Activated T-cell treated with anti-CD3 and anti-CD28 coated beads, Interleukin-2, amount 50 U/mL, for 72 hours (primary cell): ENCODE results near the gene DHRSX. TPM values are rescaled to one million over a fixed set of nuclear protein-coding genes. Genes with fewer than 3 reads are reported as not detected.
"Not testable (repeated sequence)": the region's sequence is repeated elsewhere in the genome, so short reads cannot be mapped to it uniquely, and the experiment has no call there.

Experiments used
- ATAC-seq, 2 donors: fragments of 150-1000 bp; cut with Tn5 transposase; replicated peaks in 1 of 2; 2 replicates each; pipeline ENCODE4 v1.10.0; 2021; ENCODE audit warnings: moderate library complexity in 2 of 2, mild to moderate bottlenecking in 1 of 2
- DNase-seq, 2 donors: peaks; one replicate each; pipeline ENCODE4 v3.0.0; 2021 to 2022; ENCODE audit warnings: mixed read lengths in 1 of 2
- H3K27ac Mint-ChIP-seq: one replicate; pipeline ENCODE4 v1.8.0; 2022; ENCODE audit warnings: mild to moderate bottlenecking, moderate library complexity, mixed read lengths
- H3K27me3 Mint-ChIP-seq: one replicate; pipeline ENCODE4 v1.8.0; 2022; ENCODE audit warnings: low read depth, mixed read lengths
- H3K36me3 Mint-ChIP-seq, 2 donors: one replicate each; pipeline ENCODE4 v1.8.0; 2022; ENCODE audit warnings: mixed read lengths in 2 of 2, mild to moderate bottlenecking in 1 of 2; ENCODE audit not compliant: insufficient read depth in 2 of 2
- H3K4me1 Mint-ChIP-seq: one replicate; pipeline ENCODE4 v1.8.0; 2022; ENCODE audit warnings: low read depth, mixed read lengths
- H3K4me3 Mint-ChIP-seq, 2 donors: one replicate each; pipeline ENCODE4 v1.8.0; 2022; ENCODE audit warnings: mild to moderate bottlenecking in 2 of 2, mixed read lengths in 2 of 2, moderate library complexity in 2 of 2
- H3K9me3 Mint-ChIP-seq, 2 donors: one replicate each; pipeline ENCODE4 v1.8.0; 2022; ENCODE audit warnings: mixed read lengths in 2 of 2
- total RNA-seq, 2 donors: library from RNA; stranded (reverse); gene quantifications; one replicate each; pipeline ENCODE4 v1.2.3, GENCODE V29; 2022

The DHRSX gene
- total RNA-seq, 2 donors from 2014 or later: 24.0 to 26.0 TPM

DNA sequence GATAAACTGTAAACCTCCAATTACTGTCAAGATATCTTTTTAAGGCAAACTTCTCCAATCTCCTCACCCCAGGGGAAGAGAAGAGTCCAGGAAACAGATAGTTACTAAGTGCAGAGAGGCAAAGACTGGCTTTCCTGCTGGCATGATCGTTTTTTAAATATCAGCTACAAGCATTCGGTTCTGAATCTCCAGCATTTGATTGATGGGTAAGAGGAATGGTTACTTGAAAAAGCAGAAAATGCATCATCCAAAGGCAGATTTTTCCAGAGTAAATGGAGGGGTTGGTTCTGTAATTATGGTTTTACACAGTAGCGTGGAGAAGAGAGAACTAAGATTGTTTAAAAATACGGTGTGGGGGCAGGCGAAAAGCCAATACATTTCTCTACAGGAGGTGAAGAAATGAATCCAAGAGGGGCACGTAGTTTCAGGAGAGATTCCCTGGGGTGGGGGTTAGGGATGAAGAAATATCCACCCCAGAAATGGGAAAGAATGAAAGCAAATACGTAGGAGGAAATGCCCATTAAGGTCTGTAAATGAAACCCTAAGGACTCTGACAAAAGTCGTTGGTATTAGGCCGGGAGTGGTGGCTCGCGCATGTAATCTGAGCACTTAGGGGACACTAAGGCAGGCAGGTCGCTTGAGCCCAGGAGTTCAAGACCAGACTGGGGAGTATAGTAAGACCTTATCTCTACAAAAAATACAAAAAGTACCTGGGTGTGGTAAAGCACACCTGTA lies 248.3 kb downstream of the DHRSX start:
- Mint-ChIP-seq H3K4me3 (no peak overlapping the region), H3K9me3 (peaks cover 0 to 13% of the 10 kb centered on the region in 2 donors), H3K27me3 (no peaks in the 10 kb centered on the region), H3K27ac (peak overlapping the region; percentile 38), H3K4me1 (no peaks in the 10 kb centered on the region), H3K36me3 (peaks cover 17 to 22% of the 10 kb centered on the region in 2 donors)
- DNase-seq (no peak), ATAC-seq (no peak)

DNA sequence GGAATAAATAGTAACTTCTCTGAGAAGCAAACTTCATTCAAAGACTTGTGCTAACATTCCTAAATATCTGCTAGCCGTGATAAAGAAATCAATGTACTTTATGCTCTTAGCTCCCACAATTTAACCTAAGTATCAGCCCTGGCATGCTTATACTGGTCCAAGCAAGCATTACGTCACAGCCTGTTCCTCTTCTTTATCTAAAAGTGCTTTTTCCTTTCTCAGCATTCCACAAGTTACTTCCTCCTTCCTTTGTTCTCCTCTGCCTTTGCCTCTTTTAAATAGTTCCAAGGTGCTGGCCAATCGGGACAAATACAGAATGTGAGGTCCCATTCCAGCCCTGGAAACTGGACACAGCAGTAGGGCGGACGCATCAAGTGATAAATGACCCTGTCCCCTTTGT lies 249.6 kb downstream of the DHRSX start:
- Mint-ChIP-seq H3K36me3 (peaks cover 16 to 21% of the 10 kb centered on the region in 2 donors), H3K4me1 (no peaks in the 10 kb centered on the region), H3K4me3 (no peak overlapping the region), H3K27me3 (no peaks in the 10 kb centered on the region), H3K9me3 (peaks cover 0 to 11% of the 10 kb centered on the region in 2 donors), H3K27ac (no peak overlapping the region)
- ATAC-seq (no peak), DNase-seq (no peak)

DNA sequence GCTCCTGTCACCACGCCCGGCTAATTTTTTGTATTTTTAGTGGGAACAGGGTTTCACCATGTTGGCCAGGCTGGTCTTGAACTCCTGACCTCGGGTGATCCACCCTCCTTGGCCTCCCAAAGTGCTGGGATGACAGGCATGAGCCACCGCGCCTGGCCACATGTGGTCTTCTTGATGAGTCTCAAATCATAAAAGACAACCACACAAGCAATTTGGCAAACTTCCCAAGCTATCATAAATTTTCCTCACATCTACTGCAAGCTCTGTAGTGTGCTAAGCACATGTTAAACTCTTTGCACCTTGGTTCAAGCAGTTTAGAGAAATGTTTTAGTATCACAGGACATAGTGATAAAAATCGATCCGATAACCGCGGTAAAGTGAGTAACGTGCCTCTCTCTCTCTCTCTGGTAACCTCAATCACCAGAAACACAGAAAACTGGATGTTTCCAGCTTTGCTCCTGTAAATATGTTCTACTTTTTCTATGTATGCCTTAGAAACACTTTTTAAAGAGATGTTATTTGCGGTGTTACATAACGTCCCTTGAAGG lies 256.8 kb downstream of the DHRSX start:
- ATAC-seq: no peak
- H3K36me3 Mint-ChIP-seq: peaks cover 8 to 34% of the 10 kb centered on the region in 2 donors
- peaks cover 0 to 8% of the 10 kb centered on the region in 2 donors for H3K9me3 Mint-ChIP-seq

DNA sequence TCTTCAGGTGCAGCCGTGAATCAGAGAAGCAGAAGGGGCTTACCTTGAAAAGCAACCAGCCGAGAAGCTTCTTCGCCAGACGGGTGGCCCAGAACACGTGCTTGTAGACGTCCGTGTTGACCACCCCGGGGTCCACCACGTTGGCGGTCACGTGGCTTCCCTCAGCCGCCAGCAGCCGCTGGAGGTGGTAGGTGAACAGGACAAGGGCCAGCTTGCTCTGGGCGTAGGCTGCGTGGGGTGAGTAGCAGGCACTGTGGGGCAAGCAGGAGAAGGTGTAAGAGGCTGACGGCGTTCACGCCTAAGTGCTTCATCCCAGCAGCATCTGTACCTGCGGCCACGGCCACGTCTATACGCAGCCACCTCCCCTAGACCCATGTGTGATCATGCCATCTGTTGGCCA lies 257.8 kb downstream of the DHRSX start:
- DNase-seq (no peak), ATAC-seq (no peak)
- no peaks in the 10 kb centered on the region for H3K27me3 Mint-ChIP-seq
- H3K4me3 Mint-ChIP-seq: no peak overlapping the region
- H3K27ac Mint-ChIP-seq: no peak overlapping the region
- H3K36me3 Mint-ChIP-seq: peaks cover 5 to 36% of the 10 kb centered on the region in 2 donors
- H3K4me1 Mint-ChIP-seq: no peaks in the 10 kb centered on the region
- H3K9me3 Mint-ChIP-seq: peaks cover 0 to 5% of the 10 kb centered on the region in 2 donors

More for the DNA sequence above, 256.8 kb downstream of the DHRSX start:
- no peak overlapping the region for H3K27ac Mint-ChIP-seq
- no peak overlapping the region for H3K4me3 Mint-ChIP-seq
- H3K27me3 Mint-ChIP-seq: no peaks in the 10 kb centered on the region
- DNase-seq: no peak
- no peaks in the 10 kb centered on the region for H3K4me1 Mint-ChIP-seq

DNA sequence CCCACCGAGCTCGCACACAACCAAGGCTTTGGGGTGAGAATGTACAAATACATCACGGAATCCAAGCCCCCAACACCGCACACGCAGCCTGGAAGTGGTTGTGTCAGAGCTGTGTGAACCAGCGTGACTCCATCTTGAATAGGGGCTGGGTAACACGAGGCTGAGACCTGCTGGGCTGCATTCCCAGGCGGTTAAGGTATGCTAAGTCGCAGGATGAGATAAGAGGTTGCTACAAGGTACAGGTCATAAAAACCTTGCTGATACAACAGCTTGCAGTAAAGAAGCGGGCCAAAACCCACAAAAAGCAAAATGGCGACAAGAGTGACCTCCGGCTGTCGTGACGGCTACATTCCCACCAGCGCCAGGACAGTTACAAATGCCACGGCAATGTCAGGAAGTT lies 258.4 kb downstream of the DHRSX start:
- no peak overlapping the region for H3K4me3 Mint-ChIP-seq
- no peak overlapping the region for H3K27ac Mint-ChIP-seq
- H3K4me1 Mint-ChIP-seq: no peaks in the 10 kb centered on the region
- ATAC-seq: no peak
- no peak for DNase-seq
- no peaks in the 10 kb centered on the region for H3K27me3 Mint-ChIP-seq
- peaks cover 5 to 38% of the 10 kb centered on the region in 2 donors for H3K36me3 Mint-ChIP-seq
- peaks cover 0 to 5% of the 10 kb centered on the region in 2 donors for H3K9me3 Mint-ChIP-seq

DNA sequence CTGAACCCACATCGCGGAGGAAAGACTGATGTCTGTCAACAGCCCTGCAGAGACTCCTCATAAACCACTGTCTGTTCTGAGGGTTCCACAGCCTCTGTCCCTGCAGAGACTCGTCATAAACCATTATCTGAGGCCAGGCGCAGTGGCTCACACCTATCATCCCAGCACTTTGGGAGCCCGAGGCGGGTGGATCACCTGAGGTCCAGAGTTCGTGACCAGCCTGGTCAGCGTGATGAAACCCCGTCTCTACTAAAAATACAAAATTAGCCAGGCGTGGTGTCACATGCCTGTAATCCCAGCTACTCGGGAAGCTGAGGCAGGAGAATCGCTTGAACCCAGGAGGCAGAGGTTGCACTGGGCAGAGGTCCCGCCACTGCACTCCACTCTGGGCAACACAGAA lies 259.3 kb downstream of the DHRSX start:
- H3K27ac Mint-ChIP-seq, DNase-seq, ATAC-seq, H3K4me3 Mint-ChIP-seq, H3K27me3 Mint-ChIP-seq, H3K4me1 Mint-ChIP-seq, H3K9me3 Mint-ChIP-seq: not testable (repeated sequence)
- H3K36me3 Mint-ChIP-seq: peaks cover 5 to 39% of the 10 kb centered on the region in 2 donors

DNA sequence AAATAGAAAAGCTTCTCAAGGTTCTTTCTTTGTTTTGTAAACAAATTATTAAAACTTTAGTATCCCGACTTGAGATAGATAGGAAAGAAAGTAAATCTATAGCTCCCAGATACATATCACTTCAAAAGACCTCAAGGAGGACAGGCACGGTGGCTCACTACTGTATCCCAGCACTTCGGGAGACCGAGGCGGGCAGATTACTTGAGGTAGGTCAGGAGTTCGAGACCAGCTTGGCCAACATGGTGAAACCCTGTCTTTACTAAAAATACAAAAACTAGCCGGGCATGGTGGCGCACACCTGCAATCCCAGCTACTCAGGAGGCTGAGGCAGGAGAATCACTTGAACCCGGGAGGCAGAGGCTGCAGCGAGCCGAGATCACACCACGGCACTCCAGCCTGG lies 260.0 kb downstream of the DHRSX start:
- ATAC-seq, H3K9me3 Mint-ChIP-seq, H3K27me3 Mint-ChIP-seq, H3K4me1 Mint-ChIP-seq, H3K27ac Mint-ChIP-seq, DNase-seq, H3K4me3 Mint-ChIP-seq: not testable (repeated sequence)
- H3K36me3 Mint-ChIP-seq: peaks cover 5 to 40% of the 10 kb centered on the region in 2 donors

DNA sequence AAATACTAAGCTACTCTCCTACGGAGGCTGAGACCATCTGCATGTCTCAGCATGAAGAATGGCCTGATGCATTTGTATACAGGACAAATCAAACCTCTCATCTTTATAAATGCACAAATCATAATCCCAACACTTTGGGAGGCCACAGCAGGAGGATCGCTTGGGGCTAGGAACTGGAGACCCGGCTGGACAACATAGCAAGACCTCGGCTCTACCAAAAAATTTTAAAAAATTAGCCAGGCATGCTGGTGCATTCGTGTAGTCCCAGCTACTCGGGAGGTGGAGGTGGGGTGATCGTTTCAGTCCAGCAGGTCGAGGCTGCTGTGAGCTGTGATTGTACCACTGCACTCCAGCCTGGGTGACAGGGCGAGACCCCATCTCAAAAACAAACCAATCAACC lies 262.8 kb downstream of the DHRSX start:
- Mint-ChIP-seq H3K27me3 (no peaks in the 10 kb centered on the region), H3K36me3 (peaks cover 5 to 44% of the 10 kb centered on the region in 2 donors), H3K4me3 (no peak overlapping the region), H3K27ac (no peak overlapping the region), H3K4me1 (peaks cover 10% of the 10 kb centered on the region), H3K9me3 (no peaks in the 10 kb centered on the region)
- no peak for ATAC-seq
- no peak for DNase-seq

DNA sequence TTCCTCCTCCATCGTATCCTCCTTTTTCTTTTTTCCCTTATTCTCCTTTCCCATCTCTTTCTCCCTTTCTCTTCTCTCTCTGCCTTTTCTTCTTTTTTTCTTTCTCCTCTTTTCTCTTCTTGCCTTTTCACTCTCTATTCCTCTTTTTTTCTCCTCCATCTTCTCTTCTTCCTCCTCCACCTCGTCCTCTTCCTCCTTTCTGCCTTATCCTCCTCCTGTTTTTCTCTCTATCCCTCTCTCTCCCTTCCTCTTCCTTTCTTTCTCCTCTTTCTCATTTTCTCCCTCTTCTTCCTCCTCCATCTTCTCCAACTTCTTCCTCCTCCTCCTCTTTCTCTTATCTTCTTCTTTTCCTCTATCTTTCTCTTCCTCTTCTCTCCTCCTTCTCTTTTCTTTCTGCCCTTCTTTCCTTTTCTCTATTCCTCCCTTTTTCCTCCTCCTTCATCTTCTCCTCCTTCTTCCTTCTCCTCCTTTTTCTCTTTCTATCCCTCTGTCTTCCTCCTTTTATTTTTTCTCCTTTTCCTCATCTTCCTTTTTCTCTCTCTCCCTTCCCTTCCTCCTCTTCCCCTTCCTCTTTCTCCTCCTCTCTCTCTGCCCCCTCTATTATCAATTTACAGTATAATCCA lies 269.1 kb downstream of the DHRSX start:
- ATAC-seq (no peak), DNase-seq (no peak)
- H3K27me3 Mint-ChIP-seq: no peaks in the 10 kb centered on the region
- H3K27ac Mint-ChIP-seq: peak overlapping the region; percentile 52
- H3K4me1 Mint-ChIP-seq: peaks cover 12% of the 10 kb centered on the region
- H3K9me3 Mint-ChIP-seq: peaks cover 18 to 25% of the 10 kb centered on the region in 2 donors
- H3K36me3 Mint-ChIP-seq: peaks cover 25 to 32% of the 10 kb centered on the region in 2 donors
- no peak overlapping the region for H3K4me3 Mint-ChIP-seq

DNA sequence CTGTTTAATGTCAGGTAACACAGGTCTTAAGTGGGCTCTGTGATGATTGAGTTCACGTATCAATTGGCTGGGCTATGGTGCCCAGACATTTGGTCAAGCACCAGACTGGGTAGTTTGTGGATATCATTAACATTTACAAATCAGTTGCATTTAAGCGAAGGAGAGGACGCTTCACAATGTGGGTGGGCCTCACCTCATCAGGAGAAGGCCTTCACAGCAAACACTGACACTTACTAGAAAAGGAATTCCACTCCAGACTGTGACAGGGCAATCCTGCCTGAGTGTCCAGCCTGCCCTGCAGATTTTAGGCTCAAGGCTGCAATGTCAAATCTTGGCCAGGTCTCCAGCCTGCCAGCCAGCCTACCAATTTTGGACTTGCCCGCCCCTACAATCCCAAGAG lies 270.3 kb downstream of the DHRSX start:
- H3K36me3 Mint-ChIP-seq: peaks cover 28 to 33% of the 10 kb centered on the region in 2 donors
- H3K27ac Mint-ChIP-seq: no peak overlapping the region
- H3K4me3 Mint-ChIP-seq: no peak overlapping the region
- H3K4me1 Mint-ChIP-seq: peaks cover 12% of the 10 kb centered on the region
- no peak for ATAC-seq
- no peak for DNase-seq
- H3K27me3 Mint-ChIP-seq: no peaks in the 10 kb centered on the region
- H3K9me3 Mint-ChIP-seq: peaks cover 22 to 25% of the 10 kb centered on the region in 2 donors

DNA sequence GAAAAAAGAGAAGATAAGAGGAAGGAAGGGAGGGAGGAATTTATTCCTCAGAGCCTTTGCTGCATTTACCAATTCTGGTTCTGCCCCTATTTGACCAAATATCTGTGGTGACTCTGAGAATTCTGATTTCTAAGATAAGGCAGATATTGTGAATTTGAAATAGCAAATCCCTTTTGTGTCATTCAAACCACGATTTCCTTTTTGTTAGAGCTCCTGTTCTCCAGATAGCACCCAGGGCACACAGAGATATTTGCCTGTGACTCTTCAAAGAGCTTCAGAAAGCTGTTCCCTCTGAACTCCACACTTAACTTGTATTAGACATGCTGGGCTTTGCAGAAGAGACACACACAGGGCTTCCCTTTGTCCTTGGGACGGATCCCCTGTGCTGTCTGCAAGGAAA lies 272.2 kb downstream of the DHRSX start:
- Mint-ChIP-seq H3K27ac (no peak overlapping the region), H3K4me1 (peaks cover 7% of the 10 kb centered on the region), H3K9me3 (peaks cover 33 to 34% of the 10 kb centered on the region in 2 donors), H3K36me3 (peaks cover 36 to 43% of the 10 kb centered on the region in 2 donors), H3K4me3 (no peak overlapping the region), H3K27me3 (no peaks in the 10 kb centered on the region)
- no peak for DNase-seq
- ATAC-seq: no peak

DNA sequence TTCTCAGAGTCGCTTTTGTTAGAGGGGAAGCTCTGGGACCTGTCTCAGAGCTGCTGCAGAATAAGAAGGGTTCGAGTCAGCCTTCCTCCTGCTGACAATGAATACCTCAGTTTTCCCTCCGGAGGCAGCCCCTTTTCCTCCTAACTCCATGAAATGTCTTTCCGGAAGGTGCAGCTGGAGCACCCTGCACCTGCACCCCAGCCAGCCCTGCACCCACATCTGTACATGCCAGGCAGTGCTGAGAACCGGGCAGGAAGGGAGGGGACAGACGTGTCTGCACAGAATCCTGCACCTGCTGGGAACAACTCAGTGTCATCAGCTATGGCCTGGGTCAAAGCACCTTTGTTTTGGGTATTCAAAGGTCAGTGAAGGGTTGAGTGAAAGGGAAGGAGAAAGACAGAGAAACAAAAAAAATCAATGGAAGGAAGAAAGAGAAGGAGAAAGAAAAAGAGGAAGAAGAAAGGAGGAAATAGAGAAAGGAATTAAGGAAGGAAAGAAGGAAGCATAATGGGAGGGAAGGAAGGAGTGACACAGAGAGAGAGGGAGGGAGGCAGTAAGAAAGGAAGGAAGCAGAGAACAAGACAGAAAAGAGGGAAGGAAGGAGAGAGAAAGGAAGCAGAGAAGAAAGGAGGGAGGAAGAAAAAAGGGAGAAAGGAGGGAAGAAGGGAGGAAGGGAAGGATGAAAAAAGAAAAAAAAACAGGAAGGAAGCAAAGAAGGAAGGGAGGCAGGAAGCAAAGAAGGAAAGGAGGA lies 273.7 kb downstream of the DHRSX start:
- no peak for DNase-seq
- ATAC-seq: no peak
- Mint-ChIP-seq H3K9me3 (peaks cover 35 to 36% of the 10 kb centered on the region in 2 donors), H3K27me3 (no peaks in the 10 kb centered on the region), H3K4me1 (no peaks in the 10 kb centered on the region), H3K36me3 (peaks cover 40 to 43% of the 10 kb centered on the region in 2 donors), H3K27ac (no peak overlapping the region), H3K4me3 (no peak overlapping the region)

DNA sequence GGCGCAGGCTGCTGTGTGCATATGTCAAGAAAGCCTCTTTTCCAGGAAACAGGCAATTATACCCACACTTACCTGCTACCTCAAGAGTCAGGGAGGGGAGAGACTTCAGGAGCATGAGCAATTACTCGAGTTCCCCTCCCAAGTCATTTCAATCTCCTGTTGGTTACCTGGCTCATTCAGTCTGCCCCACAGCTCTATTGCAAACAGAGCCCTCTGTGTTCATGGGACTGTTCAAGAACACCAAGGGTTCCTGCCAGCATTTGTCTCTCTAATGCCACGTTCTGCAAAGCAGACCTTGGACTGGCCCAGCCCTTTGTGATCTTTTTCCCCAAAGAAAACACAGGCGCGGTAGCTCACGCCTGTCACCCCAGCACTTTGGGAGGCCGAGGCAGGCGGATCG lies 274.6 kb downstream of the DHRSX start:
- Mint-ChIP-seq H3K36me3 (peaks cover 40 to 41% of the 10 kb centered on the region in 2 donors), H3K4me1 (no peaks in the 10 kb centered on the region), H3K27me3 (no peaks in the 10 kb centered on the region), H3K27ac (no peak overlapping the region), H3K4me3 (no peak overlapping the region), H3K9me3 (peaks cover 27 to 30% of the 10 kb centered on the region in 2 donors)
- no peak for DNase-seq
- no peak for ATAC-seq
